Panc1 (cell line): ENCODE data around the gene PLSCR3. TPM values are rescaled to one million over a fixed set of nuclear protein-coding genes. Genes with fewer than 3 reads are reported as not detected.
A peak's percentile ranks its signal among the peaks of the same experiment; 100 is the strongest.

Experiments used
- ATAC-seq: fragments of 200-7000 bp; cut with Tn5 transposase; 2 replicates; pipeline ENCODE4 v1.9.1; 2020; ENCODE audit warnings: mild to moderate bottlenecking, moderate library complexity
- BruUV-seq: library from RNA; stranded (reverse); fragments of 400-500 nt; replicated peaks from 2 replicates; lab custom pipeline; 2021; lab: Mats Ljungman, UMichigan
- CTCF ChIA-PET: fragments of 300-600 bp; sonication (Branson Sonifier 250); formaldehyde crosslinking; loops from one replicate; lab custom pipeline; 2022; ENCODE audit warnings: antibody characterized with exemption; lab: Charles Lee
- POLR2A ChIA-PET: fragments of 300-600 bp; sonication (Branson Sonifier 250); formaldehyde crosslinking; loops from one replicate; lab custom pipeline; 2022; ENCODE audit warnings: antibody characterized with exemption; lab: Charles Lee
- DNase-seq: peaks from one replicate; pipeline ENCODE4 v3.0.0-alpha.2; 2010; ENCODE audit warnings: low read depth, low spot score
- H3K27ac ChIP-seq: 2 replicates; pipeline ENCODE4 v1.5.1; 2011; ENCODE audit warnings: mild to moderate bottlenecking, low read length, inconsistent platforms
- H3K27me3 ChIP-seq: fragments of 200-500 bp; sonication (Bioruptor generic); 2 replicates; pipeline ENCODE4 v1.6.0; 2014; ENCODE audit warnings: low read length, inconsistent platforms; ENCODE audit not compliant: control insufficient read depth, insufficient read depth
- H3K36me3 ChIP-seq: fragments of 200-500 bp; sonication (Bioruptor generic); 2 replicates; pipeline ENCODE4 v1.5.1; 2014; ENCODE audit warnings: inconsistent platforms, mild to moderate bottlenecking, low read length, moderate library complexity; ENCODE audit not compliant: control insufficient read depth, insufficient read depth
- H3K4me1 ChIP-seq: 2 replicates; pipeline ENCODE4 v1.5.1; 2011; ENCODE audit warnings: inconsistent platforms, mild to moderate bottlenecking, low read length, moderate library complexity; ENCODE audit not compliant: control insufficient read depth, insufficient read depth
- H3K4me3 ChIP-seq, 2 experiments: 2 replicates each; pipeline ENCODE4 v1.5.1; 2011 to 2012; ENCODE audit warnings: low read depth in 2 of 2, low read length in 2 of 2, mild to moderate bottlenecking in 2 of 2, inconsistent platforms in 1 of 2, moderate library complexity in 1 of 2
- H3K9me3 ChIP-seq: fragments of 200-500 bp; sonication (Bioruptor generic); 2 replicates; pipeline ENCODE4 v1.5.1; 2014; ENCODE audit warnings: low read depth, mild to moderate bottlenecking, inconsistent platforms, low read length, moderate library complexity; ENCODE audit not compliant: control insufficient read depth, insufficient read depth
- POLR2AphosphoS5 ChIP-seq: IDR thresholded peaks from 2 replicates; pipeline ENCODE4 v1.6.1; 2012; ENCODE audit warnings: mild to moderate bottlenecking, low read depth, low read length, moderate library complexity
- REST ChIP-seq, 2 experiments: IDR thresholded peaks; 2 replicates each; pipeline ENCODE4 v1.6.1; 2011 to 2012; ENCODE audit warnings: low read depth in 2 of 2, control low read depth in 1 of 2, low read length in 1 of 2, mild to moderate bottlenecking in 1 of 2, moderate library complexity in 1 of 2; ENCODE audit not compliant: insufficient read depth in 1 of 2
- SIN3A ChIP-seq: IDR thresholded peaks from 2 replicates; pipeline ENCODE4 v1.6.1; 2012; ENCODE audit warnings: low read depth, mild to moderate bottlenecking, low read length, moderate library complexity, borderline replicate concordance; ENCODE audit not compliant: insufficient read depth
- TCF7L2 ChIP-seq: IDR thresholded peaks from 2 replicates; pipeline ENCODE4 v1.6.1; 2011; ENCODE audit warnings: mild to moderate bottlenecking, low read depth, low read length, inconsistent platforms
- in situ Hi-C: cut with HindIII; loops from 2 replicates; pipeline ENCODE4 v1.10.0; 2016; ENCODE audit warnings: low sequenced_read_pairs, low pct_unique_long_range_greater_than_20kb
- intact Hi-C: fragments of 100-400 bp; cut with micrococcal nuclease; formaldehyde crosslinking; loops from one replicate; pipeline ENCODE4 v1.10.0; 2022; ENCODE audit not compliant: unreplicated experiment
- total RNA-seq: library from RNA; stranded (reverse); gene quantifications from one replicate; pipeline ENCODE4 v1.2.1, GENCODE V29; 2021; ENCODE audit not compliant: unreplicated experiment
- TF ChIP-seq, protein P1 (sequence below): fragments of 450-650 bp; IDR thresholded peaks from 2 replicates; pipeline ENCODE4 v1.5.1; 2017; ENCODE audit warnings: mild to moderate bottlenecking

Gene PLSCR3
- total RNA-seq, 1 experiment from 2014 or later: 32.0 TPM

DNA sequence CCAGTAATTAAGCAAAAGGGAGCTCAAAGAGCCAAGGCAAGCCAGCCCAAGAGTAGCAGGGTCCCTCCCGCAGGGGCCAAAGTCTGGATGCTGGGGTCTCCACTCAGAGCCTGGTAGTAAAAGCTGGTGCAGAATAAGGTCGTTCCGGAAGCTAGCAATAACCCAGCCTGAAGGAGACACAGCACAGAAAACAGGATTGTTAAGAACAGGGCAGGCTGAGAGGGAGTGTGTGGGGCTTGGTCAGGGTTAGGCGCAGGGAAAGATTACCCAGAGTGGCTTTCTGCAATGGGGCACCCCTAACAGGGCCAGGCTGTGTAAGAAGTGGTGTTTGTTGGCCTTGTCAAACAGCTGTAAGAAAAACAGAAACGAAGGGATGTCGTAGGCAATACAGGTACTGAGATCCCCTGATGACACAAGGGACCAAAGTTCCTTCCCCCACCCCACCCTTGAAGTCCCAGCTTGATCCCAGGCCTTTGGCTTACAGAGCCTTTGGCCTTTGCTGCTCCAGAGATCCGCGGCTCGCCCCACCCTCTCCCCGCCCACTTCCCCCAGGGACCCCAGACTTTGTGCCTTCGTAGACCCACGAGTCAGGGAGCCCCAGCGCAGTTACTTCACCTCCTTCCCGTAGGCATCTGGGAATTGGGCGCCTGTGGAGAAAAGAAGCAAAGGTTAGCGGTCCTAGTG, 8.9 kb upstream of the PLSCR3 start:
- ChIA-PET CTCF (interaction anchor here (1.1 kb wide), 1 partner anchor 16 kb away, joined by 4 read pairs; no protein-coding TSS in a partner anchor), POLR2A (interaction anchor here (1.6 kb wide), 1 partner anchor 32 kb away, joined by 6 read pairs; the partner anchor contains the start of gene TMEM102)
- H3K36me3 ChIP-seq: no peaks in the 10 kb centered on the region
- TF ChIP-seq POLR2AphosphoS5 (no peak), SIN3A (no peak), REST (IDR thresholded peaks at IDR 0.05; ENCODE audit: insufficient read depth in 1 of 2, low read depth in 2 of 2, low read length in 1 of 2) (no peak), TCF7L2 (no peak)
- TF ChIP-seq, protein P1, sequence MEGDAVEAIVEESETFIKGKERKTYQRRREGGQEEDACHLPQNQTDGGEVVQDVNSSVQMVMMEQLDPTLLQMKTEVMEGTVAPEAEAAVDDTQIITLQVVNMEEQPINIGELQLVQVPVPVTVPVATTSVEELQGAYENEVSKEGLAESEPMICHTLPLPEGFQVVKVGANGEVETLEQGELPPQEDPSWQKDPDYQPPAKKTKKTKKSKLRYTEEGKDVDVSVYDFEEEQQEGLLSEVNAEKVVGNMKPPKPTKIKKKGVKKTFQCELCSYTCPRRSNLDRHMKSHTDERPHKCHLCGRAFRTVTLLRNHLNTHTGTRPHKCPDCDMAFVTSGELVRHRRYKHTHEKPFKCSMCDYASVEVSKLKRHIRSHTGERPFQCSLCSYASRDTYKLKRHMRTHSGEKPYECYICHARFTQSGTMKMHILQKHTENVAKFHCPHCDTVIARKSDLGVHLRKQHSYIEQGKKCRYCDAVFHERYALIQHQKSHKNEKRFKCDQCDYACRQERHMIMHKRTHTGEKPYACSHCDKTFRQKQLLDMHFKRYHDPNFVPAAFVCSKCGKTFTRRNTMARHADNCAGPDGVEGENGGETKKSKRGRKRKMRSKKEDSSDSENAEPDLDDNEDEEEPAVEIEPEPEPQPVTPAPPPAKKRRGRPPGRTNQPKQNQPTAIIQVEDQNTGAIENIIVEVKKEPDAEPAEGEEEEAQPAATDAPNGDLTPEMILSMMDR: no peak
- no peaks in the 10 kb centered on the region for H3K9me3 ChIP-seq
- H3K4me1 ChIP-seq: peaks cover 3% of the 10 kb centered on the region
- H3K27me3 ChIP-seq: no peaks in the 10 kb centered on the region
- in situ Hi-C loops: no loop called here
- TSS peak; percentile 96 for BruUV-seq
- intact Hi-C loops: no loop called here
- peak overlapping the region; percentile 61 for H3K4me3 ChIP-seq
- H3K27ac ChIP-seq: peak overlapping the region; percentile 76
- DNase-seq (no peak), ATAC-seq (peak; percentile 6; the same call in 1 of the 2 replicates)

DNA sequence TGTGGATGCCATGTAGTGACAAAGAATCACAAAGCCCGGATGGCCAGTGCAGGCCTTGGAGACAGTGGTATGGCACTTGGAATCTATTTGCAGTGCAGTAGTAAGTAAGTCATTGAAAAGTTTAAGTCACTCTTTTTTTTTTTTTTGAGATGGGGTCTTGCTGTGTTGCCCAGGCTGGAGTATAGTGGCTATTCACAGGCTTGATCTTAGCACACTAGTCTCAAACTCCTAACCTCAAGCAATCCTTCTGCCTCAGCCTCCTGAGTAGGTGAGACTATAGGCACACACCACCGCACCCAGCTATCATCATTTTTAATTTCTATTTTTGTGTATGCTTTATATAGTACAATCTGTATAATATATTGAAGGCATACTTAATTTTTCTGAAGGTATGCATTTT, 4.3 kb upstream of the PLSCR3 start:
- intact Hi-C loops: no loop called here
- in situ Hi-C loops: no loop called here
- H3K9me3 ChIP-seq: no peaks in the 10 kb centered on the region
- no peak overlapping the region for H3K4me3 ChIP-seq
- ChIA-PET CTCF (no interaction called here), POLR2A (no interaction called here)
- DNase-seq (no peak), ATAC-seq (no peak)
- H3K27me3 ChIP-seq: no peaks in the 10 kb centered on the region
- H3K36me3 ChIP-seq: no peaks in the 10 kb centered on the region
- H3K4me1 ChIP-seq: peaks cover 3% of the 10 kb centered on the region
- H3K27ac ChIP-seq: no peak overlapping the region
- no peak for TF ChIP-seq TCF7L2
- no peak for TF ChIP-seq POLR2AphosphoS5
- TF ChIP-seq SIN3A: no peak
- no TSS peak for BruUV-seq

DNA sequence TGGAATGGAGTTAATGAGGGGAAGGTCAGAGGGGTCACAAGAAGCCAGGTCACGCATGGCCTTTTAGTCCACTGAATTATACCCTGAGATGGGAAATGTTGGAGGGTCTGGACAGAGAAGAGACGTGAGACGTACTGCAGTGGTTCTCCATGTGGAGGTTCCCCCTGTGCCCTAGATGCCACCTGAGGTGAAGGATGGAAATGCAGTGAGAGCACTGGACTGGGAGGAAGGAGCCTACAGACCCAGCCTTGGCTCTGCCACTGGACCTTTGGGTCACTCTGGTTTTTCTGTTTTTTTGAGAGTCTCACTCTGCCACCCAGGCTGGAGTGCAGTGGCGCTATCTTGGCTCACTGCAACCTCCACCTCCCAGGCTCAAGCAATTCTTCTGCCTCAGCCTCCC, 1.8 kb upstream of the PLSCR3 start:
- no peak overlapping the region for H3K27ac ChIP-seq
- BruUV-seq: no TSS peak
- no peak overlapping the region for H3K4me3 ChIP-seq
- in situ Hi-C loops: no loop called here
- ATAC-seq (no peak), DNase-seq (no peak)
- TF ChIP-seq, protein P1: no peak
- no peak for TF ChIP-seq SIN3A
- no peak for TF ChIP-seq TCF7L2
- TF ChIP-seq POLR2AphosphoS5: no peak
- no peak for TF ChIP-seq REST (IDR thresholded peaks at IDR 0.05; ENCODE audit: insufficient read depth in 1 of 2, low read depth in 2 of 2, low read length in 1 of 2)
- POLR2A ChIA-PET: no interaction called here
- intact Hi-C loops: no loop called here
- CTCF ChIA-PET: no interaction called here
- no peaks in the 10 kb centered on the region for H3K9me3 ChIP-seq
- no peaks in the 10 kb centered on the region for H3K4me1 ChIP-seq
- no peaks in the 10 kb centered on the region for H3K36me3 ChIP-seq
- no peaks in the 10 kb centered on the region for H3K27me3 ChIP-seq
